ENCODE data around the gene SLC47A2. TPM values are rescaled to one million over a fixed set of nuclear protein-coding genes. Genes with fewer than 3 reads are reported as not detected.

The SLC47A2 gene
- total and polyA plus RNA-seq, 8 donors, result not detected

- DNase-seq, result no peak
- intact Hi-C loops (cut with DNase I), result no loop called here
- WGBS, 2 donors, result 69 to 79% methylated on average over 7 of the region's 7 CpGs
- Histone ChIP-seq H3K4me3 (no peak overlapping the region), H3K4me1 (peaks cover 0 to 4% (median 0%) of the 10 kb centered on the region in 3 donors), H3K27me3 (no peaks in the 10 kb centered on the region), H3K9me3 (no peaks in the 10 kb centered on the region), H3K36me3 (no peaks in the 10 kb centered on the region), H3K27ac (no peak overlapping the region)
- no peak for TF ChIP-seq CTCF (IDR thresholded peaks at IDR 0.05)
- no peak for FAIRE-seq
- no peak for ATAC-seq
These were observed 24.5 kb upstream of the SLC47A2 start for GRCh38 chr17:19740933-19741332.

GRCh38 chr17:19739241-19740201, 23.1 kb upstream of the SLC47A2 start:
- no peak overlapping the region for H3K27ac ChIP-seq
- ATAC-seq, result no peak
- TF ChIP-seq CTCF (IDR thresholded peaks at IDR 0.05), result no peak
- no peaks in the 10 kb centered on the region for H3K27me3 ChIP-seq
- H3K9me3 ChIP-seq, result no peaks in the 10 kb centered on the region
- H3K36me3 ChIP-seq, result no peaks in the 10 kb centered on the region
- FAIRE-seq, result no peak
- intact Hi-C loops (cut with DNase I), result no loop called here
- no peaks in the 10 kb centered on the region for H3K4me1 ChIP-seq
- DNase-seq, result peak in 1 of 6 donors; percentile 37
- no peak overlapping the region for H3K4me3 ChIP-seq
- 76 to 80% methylated on average over 26 of the region's 26 CpGs for WGBS, 2 donors

- H3K4me3 ChIP-seq, result no peak overlapping the region
- no peaks in the 10 kb centered on the region for H3K27me3 ChIP-seq
- 89 to 98% methylated on average over 9 of the region's 9 CpGs for WGBS, 2 donors
- FAIRE-seq (no peak), ATAC-seq (no peak), DNase-seq (peak in 1 of 6 donors; percentile 39)
- intact Hi-C loops (cut with DNase I), result no loop called here
- H3K36me3 ChIP-seq, result no peaks in the 10 kb centered on the region
- TF ChIP-seq CTCF (IDR thresholded peaks at IDR 0.05), result no peak
- H3K4me1 ChIP-seq, result no peaks in the 10 kb centered on the region
- no peaks in the 10 kb centered on the region for H3K9me3 ChIP-seq
- no peak overlapping the region for H3K27ac ChIP-seq
These were observed 22.4 kb upstream of the SLC47A2 start for GRCh38 chr17:19738757-19739156.

GRCh38 chr17:19738073-19738449, 21.7 kb upstream of the SLC47A2 start:
- no peak overlapping the region for H3K4me3 ChIP-seq
- peak in 1 of 6 donors; percentile 53 for DNase-seq
- H3K9me3 ChIP-seq, result no peaks in the 10 kb centered on the region
- H3K27me3 ChIP-seq, result no peaks in the 10 kb centered on the region
- no peak overlapping the region for H3K27ac ChIP-seq
- ATAC-seq, result no peak
- H3K36me3 ChIP-seq, result no peaks in the 10 kb centered on the region
- H3K4me1 ChIP-seq, result no peaks in the 10 kb centered on the region
- no peak for FAIRE-seq
- intact Hi-C loops (cut with DNase I), result no loop called here
- WGBS, 2 donors, result 88 to 92% methylated on average over 13 to 14 of the region's 14 CpGs
- no peak for TF ChIP-seq CTCF (IDR thresholded peaks at IDR 0.05)

All from pancreas (tissue), 10 donors.